ENCODE results near the gene NPAS2.

The NPAS2 gene

DNA sequence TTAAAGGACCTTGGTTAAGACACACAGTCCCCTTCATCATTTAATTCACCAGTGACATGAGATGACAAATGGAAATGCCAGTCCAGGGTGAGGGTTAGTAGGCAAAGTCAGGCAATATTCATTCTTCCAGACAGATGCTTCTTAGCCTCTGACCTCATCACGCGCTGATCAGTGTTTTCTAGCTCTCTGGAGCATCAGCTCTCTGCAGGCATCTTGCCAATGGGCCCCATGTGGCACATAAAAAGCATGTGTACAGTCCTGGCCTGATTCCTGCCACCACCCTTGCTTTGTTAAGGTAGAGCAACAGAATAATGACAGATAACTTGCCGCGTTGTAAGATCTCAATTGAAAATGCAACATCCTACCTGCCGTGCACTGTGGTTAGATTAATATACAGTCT lies 20.3 kb upstream of the NPAS2 start:
- no peak for DNase-seq

DNA sequence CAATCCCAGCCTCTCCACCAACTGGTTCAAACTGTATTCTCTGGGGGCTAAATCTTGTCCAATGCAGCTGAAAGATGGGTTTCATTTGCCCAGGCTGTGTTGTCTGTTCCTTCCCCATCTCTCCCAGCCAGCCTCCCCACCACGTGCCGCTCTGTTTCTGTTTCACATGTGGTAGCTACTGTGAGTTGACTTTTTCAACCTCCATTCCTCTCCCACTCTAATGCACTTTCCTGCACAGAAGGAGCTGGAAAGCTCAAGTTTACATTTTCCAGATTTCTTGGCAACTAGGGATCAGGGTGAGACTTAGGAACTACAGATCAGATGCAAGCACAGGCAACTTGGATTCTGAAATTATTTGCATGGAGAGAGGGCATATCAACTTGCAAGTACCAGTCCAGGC lies 19.0 kb upstream of the NPAS2 start:
- no peak for DNase-seq

DNA sequence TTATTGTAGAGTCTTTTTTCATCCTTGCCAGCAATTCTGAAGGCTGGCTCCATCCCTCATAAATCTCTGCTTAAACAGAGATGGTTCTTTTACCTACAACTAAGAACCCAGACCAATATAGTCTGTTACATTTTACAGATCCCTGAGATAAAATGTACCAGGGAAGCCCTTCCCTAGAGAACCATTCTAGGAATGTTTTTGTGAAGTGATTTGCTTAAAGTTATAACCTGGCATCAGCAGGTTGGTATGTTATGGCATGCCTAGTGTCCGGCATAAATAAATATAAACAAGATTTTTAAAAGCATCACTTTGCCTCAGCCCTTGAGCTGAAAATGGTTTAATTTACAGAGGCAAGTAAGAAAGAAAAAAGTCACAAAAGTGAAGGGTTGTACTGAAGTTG lies 18.5 kb upstream of the NPAS2 start:
- no peak for DNase-seq

DNA sequence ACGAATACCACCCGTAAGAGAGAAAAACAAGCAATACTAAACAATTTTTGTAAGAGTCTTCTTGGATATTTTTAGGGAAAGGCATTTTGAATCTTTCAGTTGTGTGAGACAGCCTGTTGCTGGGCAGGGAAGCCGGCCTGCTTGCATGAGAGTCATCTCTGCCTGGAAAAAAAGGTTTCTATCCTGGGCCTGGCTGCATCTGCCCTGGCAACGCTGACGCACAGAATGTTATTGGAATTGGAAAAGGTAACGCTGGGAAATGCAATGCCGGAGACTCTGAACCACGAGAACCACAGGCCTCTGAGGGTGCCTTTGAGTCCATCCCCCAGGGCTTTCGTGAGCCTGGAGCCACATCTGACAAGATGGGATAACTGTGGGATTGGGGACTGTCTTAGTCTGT lies 17.9 kb upstream of the NPAS2 start:
- DNase-seq: no peak

DNA sequence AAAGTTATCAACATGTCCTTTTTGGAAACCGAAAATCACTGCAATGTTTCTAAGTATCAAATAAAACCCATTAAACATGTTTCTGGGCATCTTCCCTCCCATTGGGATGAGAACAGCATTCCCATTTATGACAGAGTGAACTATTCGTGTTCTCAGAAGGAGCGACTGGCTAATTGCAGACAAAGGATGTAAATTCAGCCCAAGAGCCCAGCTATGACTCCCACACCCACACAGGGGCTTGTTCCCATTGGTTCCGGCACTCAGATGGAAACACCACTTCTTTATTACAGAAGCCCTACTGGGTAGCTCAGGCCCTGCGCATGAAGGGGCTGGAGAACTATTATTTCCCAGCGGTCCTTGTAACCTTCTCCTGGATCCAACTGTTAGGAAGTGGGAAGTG lies 16.6 kb upstream of the NPAS2 start:
- DNase-seq: no peak

DNA sequence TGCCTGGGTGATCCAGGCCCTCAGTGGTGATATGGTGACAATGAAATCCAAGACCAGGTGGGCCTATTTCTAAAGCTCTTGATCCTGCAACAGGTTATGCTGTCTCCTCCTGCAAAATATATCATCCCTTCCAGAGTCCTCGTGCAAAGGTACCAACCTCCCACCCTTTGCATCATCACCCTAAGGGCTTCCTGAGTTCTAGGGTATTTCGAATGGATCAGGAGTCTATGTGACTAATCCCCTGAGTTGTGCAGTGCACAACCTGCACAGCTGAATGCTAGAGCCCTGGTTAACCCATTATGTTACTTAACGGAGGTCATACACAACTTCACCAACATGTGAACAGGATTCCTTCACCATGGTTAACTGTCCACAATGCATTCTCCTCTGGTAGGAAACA lies 13.4 kb upstream of the NPAS2 start:
- DNase-seq: no peak

DNA sequence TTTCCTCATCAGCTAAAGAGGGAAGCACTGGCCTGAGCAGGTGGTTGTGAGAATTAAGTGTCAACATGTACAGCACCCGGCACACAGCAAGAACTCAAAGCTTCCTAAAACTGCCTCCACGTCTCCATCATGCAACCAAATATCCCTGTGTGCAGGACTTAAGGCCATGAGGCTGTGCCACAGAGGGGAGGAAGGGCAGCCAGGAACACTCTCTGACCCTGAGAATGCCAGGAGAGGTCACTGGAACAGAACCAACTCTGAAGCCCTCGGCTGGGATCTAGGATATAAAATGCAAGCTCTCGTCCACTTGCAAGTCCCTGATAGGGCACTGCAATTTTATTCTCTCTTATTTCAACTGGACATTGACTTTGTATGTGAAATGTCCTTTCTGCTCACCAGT lies 12.2 kb upstream of the NPAS2 start:
- no peak for DNase-seq

DNA sequence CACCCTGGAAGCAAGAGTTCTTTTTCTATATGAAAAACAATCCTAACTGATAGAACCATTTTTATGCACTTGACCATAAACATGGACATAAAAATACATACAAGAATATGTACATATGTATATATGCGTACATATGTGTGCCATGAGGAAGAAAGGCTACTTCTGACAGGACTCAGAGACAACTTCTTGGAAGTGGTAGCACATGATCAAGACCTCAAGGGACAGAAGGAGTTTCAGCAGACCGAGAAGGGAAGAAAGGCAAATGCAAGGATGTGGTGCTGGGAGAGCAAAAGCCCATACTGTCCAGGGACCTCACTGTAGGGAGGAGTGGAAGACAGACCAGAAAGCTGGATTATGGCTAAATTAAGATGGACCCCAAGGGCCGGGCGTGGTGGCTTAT lies 11.4 kb upstream of the NPAS2 start:
- no peak for DNase-seq

DNA sequence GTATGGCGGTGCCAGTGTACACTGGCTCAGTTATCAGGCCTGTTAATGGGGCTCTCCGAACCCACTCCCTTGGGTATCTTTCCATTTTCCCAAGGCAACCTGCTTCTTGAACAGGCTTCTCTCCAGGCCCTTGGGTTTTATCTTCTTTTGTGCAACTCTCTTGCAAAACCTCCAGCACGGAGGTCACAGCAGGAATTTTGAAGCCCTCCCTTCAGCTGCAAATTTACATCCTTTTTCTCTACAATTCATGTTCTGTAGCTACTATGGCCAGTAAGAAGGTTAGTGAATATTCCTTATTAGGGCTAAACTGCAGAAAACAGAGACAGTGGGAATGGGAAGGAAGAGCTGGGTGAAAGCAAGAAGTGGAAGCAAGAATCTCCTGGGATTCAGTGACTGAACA lies 10.4 kb upstream of the NPAS2 start:
- no peak for DNase-seq

DNA sequence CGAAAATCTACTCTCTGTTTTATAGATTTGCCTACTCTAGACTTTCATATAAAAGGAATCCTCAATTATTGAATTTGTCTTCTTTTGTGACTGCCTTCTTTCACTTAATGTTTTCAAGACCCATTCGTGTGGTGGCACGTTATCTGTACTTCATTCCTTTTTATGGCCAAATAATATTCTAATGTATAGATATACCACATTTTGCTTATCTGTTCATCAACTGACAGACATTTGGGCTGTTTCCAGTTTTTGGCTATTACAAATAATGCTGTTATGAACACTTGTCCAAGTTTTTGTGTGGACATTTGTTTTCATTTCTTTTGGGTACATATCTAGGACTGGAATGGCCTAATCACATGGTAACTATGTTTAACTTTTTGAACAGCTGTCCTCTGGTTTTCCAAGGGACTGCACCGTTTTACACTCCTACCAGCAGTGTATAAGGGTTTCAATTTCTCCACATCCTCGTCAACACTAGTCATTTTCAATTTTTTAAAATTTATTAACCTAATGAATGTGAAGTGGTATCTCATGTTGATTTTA lies 9.3 kb upstream of the NPAS2 start:
- DNase-seq: no peak

DNA sequence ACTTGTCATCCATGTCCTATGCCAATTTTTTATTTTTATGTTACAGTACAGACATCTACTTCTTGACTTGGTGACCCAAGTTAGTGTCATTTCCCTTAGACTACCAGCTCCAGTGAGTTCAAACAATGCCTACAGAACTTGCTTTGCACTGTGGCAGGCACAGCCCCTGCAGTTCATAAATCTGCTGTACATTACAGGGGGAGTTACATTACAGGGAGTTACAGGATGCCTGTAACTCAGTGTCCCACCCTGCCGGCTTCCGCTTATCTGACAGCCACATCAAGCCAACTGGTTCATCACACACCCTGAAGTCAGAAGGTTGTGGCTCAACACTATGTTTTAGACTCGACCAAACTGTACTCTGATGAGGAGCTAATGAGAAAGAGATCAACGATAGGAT lies 7.8 kb upstream of the NPAS2 start:
- peak in 1 of 2 donors; percentile 19 for DNase-seq

DNA sequence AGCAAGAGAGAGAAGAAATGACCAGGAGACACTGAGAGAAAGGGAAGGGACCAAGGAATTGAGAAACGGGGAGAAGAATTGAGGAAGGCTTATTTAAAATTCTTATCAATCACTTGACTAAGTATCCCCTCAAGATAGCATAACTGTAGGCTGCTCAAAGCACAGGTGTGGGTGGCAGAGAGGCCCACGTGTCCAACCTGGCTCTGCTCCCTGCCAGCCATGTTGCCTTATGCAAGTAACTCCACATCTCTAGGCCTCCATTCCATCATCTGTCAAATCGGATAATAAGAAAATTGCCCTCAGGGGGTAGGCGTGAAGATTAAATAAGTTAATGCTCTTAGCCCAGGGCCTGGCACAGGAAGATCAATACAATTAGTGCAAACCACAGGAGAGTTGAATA lies 7.4 kb upstream of the NPAS2 start:
- no peak for DNase-seq

DNA sequence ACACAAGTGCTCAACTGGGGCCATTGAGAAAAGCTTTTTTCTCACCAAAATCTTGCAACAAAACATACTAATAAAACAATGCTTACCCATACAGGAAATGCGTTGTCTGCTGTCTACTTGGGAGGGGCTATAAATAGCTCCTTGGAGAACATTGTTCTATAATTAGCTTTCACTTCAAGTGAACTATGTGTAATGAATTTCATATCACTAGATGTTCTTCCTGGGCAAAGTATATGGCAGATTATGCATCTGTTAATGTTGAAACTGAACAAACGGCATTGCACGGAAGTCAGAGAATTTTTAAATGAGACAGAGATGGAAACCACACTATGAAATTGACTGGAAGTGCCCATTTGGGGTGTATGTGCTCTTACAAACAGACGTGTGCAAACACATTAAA lies 6.4 kb upstream of the NPAS2 start:
- DNase-seq: peak in 1 of 2 donors; percentile 13

DNA sequence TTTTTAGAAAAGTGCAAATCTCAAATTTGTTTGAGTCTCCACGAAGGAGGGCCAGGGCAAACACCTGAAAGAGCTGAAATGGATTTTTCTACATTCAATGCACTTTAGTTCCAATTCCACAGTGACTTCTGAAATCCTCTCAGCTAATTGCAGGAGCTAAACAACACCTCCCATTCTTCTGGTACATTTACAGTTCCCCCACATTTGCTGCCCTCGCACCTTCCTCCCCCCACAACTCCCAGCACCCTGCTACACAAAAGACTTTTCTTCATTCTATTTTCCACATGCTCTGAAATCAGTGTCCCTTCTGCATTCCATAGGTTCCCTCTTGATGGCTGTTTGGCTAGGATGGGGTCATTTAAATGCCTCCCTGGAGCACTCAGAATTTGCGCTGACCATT lies 5.9 kb upstream of the NPAS2 start:
- no peak for DNase-seq

DNA sequence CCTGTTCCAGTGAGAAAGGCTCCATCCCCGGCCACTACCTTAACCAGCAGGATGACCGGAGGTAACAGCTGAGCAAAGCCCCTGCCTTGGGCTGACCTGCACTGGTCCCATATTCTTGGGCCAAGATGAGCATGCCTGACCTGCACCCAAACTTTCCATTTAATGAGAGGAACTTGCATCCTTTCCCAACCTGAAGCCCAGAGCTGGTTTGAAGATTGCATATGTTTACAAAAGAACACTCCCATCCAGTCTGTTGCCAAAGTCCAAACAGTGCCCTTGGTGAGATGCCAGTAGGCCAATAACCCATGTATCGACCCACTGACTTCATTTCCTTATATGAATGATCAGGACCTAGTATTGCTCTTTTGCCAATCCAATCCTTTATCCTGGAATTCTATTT lies 5.5 kb upstream of the NPAS2 start:
- DNase-seq: no peak

DNA sequence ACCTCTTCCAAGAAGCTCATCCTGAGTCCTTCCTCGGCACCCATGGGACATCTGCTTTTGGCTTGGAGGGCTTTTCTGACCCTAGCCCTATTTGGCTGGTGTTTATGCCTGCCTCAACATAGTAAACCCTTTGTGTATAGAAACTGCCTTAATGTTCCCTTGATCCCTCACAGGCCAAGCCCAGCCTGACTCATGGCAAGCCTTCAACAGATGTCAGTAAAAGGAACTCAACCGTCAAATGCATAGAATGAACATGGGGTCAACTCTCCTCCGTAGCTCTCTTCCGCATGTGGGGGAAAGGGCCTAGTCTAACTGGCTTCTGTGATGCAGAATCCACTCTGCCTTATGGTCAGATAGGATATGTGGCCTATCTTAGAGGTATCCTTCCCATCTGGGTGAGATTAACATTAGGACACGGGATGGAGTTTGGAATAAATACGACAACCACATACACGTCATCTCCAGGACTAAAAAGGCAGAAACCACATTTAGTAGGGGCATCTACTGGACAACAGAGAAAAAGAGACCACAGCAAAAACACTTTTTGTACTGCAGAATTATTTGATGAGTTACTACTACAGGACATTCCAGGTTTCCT lies 2.5 kb upstream of the NPAS2 start:
- no peak for DNase-seq

DNA sequence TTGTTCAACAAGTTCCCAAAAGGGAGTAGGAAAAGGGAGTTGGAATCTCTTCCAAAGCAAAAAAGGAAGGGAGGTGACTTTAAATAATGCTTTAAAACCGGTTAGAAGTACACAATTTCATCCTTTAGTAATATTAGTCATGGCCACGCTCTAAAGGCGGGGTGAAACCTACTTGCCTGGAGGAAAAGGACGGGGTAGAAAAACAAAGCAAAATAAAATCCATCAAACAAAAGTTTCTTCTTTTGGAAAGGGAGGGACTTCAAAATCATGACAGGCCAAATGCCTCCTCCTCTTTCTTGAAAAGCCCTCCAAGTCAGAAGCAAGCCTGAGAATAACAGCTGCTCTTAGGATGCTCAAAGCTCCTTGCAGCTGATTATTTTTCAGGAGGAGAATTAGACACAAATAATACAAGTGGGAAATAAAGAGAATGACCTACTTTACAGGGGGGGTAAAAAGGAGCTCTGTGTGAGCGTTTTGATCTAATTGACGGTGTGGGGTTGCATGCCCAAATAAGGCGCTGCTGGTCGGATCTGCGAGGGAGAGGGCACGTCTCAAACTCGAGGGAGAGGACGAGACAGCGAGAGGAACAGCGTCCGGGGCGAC lies 1.8 kb upstream of the NPAS2 start:
- DNase-seq: peak in 1 of 2 donors; percentile 7

DNA sequence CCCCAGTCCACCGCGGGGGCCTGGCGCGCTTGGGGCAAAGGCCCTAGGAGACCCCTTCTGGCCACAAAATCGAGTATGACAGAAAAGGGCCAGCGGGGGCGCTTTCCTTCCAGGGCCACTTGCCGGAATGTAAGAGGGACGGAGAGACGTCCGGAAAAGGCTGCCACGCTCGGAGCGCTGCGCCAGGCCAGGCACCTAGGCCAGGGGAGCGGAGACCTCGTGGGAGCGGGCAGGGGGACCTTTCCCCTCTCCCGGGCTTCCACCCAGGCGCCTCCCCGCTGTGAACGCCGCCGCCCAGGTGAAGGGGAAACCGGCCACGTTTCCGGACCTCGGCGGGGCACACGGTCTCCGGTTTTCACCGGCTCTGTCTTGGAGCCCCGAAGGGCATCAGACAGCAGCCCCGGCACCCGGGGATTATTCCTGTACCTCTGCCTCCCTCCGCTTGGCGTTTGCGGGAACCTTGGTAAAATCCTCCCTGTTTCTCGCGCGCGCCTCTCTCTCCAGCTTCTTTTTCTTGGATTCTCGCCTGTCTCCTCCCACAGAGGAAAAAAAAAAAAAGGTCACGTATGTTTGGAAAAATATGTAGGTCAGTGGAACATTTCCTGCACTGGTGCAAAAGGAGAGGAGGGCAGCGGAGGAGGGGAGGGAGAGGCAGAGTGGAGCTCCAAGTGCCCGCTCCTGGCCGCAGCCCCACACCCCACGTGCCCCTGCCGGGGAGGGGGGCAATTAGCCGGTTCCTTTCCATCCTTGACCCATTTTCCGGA lies 1.2 kb upstream of the NPAS2 start:
- no peak for DNase-seq

DNA sequence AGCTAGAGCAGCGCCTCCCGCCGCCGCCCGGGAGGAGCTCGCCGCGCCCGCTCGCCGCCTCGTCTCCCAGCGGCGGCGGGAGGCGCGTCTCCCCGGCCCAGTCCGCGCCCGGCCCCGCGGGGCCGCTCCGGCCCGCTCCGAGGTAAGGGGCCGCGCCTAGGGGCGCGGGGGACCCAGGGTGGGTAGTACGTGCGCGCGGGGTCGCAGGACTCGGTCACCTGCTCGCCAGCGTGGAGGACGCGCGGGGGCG lies 259 bp downstream of the NPAS2 start:
- DNase-seq: no peak

DNA sequence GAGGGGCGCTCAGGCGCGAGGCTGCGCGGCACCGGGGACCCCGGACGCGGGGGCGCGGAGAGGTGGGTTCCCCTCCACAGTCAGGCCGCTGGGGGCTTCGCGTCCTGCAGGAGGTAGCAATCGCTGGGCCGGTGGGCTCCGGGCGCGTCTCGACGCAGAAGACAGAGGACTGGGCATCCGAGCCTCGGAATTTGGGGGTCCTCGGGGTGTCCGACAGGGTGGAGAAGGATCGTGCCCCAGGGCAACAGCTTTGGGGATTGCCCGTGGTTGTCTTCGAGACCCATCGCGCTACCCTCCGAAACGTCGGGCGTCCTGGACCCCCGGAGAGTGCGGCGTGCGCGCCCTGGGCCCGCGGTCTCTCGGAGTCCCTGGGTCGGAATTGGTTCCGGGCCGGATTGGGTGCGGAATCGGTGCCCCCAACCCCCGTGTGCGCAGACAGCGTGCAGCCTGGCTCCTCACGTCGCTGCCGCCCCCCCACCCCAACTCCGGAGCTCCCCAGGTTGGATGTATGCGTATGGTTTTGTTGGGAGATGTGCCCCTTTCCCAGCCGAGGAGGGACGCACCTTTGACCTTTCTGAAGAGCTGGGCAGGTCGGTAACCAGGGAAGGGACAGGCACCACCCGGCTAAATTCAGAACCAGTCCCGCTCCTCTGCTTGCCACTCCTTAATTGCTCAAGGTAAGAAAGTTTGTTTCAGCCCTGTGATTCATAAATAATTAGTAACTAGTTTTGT lies 750 bp downstream of the NPAS2 start:
- DNase-seq: no peak

DNA sequence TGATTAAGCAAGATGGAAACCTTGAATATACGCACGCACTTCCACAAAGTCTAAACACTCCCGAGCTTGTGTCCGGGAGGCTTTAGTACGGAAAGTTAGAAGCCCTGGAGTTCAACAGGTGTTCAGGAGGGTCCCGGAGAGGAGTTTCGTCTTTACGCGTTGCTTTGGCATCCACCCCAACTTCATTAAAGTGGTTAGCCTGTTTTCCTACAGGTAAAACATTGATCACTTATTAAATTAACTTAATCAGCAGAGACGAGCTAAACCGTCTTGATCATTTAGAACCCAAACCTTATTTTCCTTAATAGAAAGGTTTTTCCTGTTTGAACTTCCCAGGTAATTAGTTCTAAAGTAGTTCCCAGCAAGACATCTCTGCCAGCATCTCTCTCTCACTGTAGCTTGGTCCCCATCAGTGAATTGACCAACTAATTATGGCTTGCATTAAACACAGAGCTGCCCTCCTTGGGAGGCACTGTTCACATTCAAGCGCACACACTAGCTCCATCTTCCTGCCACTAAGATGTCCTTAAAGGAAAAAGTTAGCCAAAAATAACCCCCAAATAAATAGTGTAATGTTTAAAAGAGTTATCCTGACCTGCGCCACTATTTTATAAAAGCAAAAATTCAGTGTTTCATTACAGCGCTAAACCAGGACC lies 1.4 kb downstream of the NPAS2 start:
- no peak for DNase-seq

DNA sequence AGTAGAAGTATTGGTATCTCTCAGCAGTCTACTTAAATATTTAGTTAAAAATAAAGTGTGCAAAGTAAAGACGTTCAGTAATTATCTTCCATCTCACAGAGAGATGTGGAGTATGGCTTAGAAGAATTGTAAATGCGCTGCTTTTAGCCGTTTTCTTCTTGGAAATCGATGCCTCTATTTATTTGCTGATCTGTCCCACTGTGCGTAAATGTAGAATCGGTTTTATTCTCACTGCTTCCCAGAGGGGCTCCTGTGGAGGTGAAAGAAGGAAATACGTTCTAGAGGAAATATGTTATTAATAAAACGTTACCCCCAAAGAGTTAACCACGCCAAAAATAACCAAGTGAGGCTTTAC lies 1.9 kb downstream of the NPAS2 start:
- DNase-seq: no peak

DNA sequence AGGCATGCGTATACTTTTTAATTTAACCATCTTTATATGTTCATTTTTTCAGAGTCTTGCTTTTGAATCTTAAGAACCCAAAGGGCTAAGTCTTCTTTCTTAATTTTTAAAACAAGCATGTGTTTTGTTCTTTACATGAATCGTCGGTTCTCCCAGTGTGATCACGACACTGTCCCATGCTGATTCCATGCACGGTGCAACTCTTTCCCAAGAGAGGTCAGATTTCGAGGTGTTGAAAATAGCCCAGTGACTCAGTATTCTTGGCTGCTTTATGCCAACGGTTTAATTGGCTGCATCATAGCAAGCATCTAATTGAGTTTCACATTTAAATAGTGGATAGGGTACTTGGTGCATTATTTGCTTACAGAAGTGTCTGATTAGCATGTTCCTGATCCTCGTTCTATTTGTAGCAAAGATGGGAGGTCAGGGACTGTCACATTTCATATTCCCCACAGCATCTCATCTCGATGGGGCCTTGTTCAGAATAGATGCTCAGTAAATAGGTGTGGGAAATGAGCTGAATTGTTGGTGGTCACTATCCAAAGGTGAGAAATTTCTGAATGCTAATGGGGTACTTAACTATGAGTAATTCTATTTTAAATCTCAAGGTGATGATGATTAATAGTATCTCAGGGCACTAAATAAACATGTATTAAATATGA lies 2.8 kb downstream of the NPAS2 start:
- no peak for DNase-seq

Data from CD4-positive, alpha-beta T cell treated with Interferon alpha-2 for 1 hour (primary cell).